ENCODE results near the gene CLIP1. TPM values are rescaled to one million over a fixed set of nuclear protein-coding genes. Genes with fewer than 3 reads are reported as not detected.
"Not testable (repeated sequence)": the region's sequence is repeated elsewhere in the genome, so short reads cannot be mapped to it uniquely, and the experiment has no call there.

CLIP1 gene
- total and polyA plus RNA-seq, 9 donors, result 16.2 to 71.5 (median 37.8) TPM

DNA sequence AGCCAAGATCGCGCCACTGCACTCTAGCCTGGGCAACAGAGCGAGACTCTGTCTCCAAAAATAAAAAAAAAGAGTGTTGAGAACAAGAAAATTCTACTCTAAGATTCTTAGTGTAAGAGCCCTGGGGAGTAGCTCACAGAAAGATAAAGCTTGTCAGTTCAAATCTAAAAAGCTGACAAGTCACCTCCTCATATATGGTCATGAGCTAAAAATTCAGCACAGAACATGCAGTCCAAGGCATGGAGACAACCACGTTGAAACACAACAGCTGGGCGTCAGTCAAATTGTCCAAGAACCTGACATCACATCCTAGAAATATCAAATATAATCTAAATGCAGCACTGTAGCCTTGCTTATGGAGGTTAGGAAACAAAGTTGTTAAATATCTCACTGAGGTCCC is 47.8 kb downstream of the CLIP1 start:
- H3K9me3 ChIP-seq, result no peaks in the 10 kb centered on the region
- H3K4me1 ChIP-seq (ENCODE audit: insufficient read depth), result no peaks in the 10 kb centered on the region
- no peak overlapping the region for H3K4me3 ChIP-seq
- H3K27ac ChIP-seq, result no peak overlapping the region
- TF ChIP-seq POLR2A (IDR thresholded peaks at IDR 0.05), result no peak
- TF ChIP-seq, protein P1, sequence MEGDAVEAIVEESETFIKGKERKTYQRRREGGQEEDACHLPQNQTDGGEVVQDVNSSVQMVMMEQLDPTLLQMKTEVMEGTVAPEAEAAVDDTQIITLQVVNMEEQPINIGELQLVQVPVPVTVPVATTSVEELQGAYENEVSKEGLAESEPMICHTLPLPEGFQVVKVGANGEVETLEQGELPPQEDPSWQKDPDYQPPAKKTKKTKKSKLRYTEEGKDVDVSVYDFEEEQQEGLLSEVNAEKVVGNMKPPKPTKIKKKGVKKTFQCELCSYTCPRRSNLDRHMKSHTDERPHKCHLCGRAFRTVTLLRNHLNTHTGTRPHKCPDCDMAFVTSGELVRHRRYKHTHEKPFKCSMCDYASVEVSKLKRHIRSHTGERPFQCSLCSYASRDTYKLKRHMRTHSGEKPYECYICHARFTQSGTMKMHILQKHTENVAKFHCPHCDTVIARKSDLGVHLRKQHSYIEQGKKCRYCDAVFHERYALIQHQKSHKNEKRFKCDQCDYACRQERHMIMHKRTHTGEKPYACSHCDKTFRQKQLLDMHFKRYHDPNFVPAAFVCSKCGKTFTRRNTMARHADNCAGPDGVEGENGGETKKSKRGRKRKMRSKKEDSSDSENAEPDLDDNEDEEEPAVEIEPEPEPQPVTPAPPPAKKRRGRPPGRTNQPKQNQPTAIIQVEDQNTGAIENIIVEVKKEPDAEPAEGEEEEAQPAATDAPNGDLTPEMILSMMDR (IDR thresholded peaks at IDR 0.05), result no peak
- TF ChIP-seq EP300 (IDR thresholded peaks at IDR 0.05), result no peak
- intact Hi-C loops (cut with DNase I), result no loop called here
- no peaks in the 10 kb centered on the region for H3K36me3 ChIP-seq
- H3K27me3 ChIP-seq, result no peaks in the 10 kb centered on the region
- WGBS, 3 donors, result 65 to 79% (median 77%) methylated on average over 5 of the region's 5 CpGs
- DNase-seq, result no peak

DNA sequence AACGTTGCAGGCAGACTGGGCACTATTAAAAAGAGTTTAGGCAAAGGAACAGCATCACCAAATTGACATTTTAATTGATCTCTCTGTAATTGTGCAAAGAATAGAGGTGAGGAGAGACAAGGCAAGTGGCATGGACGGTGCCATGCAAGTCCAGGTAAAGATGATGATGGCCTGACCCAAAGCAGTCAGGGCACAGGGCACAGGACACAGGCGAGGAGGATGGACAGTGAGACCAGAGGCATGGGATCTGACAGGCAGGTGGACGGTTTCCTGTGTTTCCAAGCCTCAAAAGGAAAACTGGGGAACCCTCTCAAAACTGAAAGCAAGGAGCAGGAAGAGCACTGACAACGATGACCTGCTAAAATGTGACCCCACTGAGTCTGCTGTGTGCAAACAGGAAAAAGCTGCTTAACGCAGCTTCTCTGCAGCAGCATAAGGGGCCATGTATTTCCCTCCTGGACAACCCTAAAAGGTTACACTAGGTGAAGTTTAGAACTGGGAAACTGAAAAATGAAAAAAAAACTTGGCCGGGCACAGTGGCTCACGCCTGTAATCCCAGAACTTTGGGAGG is 50.9 kb downstream of the CLIP1 start:
- H3K9me3 ChIP-seq, result no peaks in the 10 kb centered on the region
- DNase-seq, result no peak

DNA sequence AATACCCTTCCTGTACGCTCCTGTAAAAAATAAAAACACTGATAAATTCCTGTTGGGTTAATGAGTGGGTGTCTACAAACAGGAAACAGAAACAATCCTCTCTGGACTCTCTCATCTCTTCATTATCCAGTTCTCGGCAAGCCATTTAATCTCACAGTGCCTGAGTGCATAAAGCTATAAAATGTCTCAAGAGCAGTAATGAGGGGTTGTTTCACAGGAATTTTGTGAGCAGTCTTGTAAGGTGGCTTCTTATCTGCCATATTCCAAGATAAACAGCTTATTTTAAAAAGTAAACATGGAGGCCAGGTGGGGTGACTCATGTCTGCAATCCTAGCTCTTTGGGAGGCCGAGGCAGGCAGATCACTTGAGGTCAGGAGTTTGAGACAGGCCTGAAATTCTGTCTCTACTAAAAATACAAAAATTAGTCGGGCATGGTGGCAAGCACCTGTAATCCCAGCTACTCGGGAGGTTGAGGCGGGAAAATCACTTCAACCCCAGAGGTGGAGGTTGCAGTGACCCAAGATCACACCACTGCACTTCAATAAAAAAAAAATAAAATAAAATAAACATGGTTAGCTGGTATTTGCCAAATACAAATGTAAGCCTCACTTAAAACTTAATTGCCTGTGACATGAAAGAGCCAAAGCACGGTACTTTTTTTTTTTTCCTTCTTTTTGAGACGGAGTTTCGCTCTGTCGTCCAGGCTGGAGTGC is 54.0 kb downstream of the CLIP1 start:
- no peaks in the 10 kb centered on the region for H3K27me3 ChIP-seq
- H3K9me3 ChIP-seq, result no peaks in the 10 kb centered on the region
- H3K4me1 ChIP-seq (ENCODE audit: insufficient read depth), result peaks cover 9% of the 10 kb centered on the region
- intact Hi-C loops (cut with DNase I), result no loop called here
- 41 to 50% (median 44%) methylated on average over 10 of the region's 10 CpGs for WGBS, 3 donors
- H3K4me3 ChIP-seq, result no peak overlapping the region
- no peak for TF ChIP-seq EP300 (IDR thresholded peaks at IDR 0.05)
- TF ChIP-seq POLR2A (IDR thresholded peaks at IDR 0.05), result no peak
- TF ChIP-seq, protein P1 (IDR thresholded peaks at IDR 0.05), result no peak
- peak overlapping the region in 1 of 2 donors; percentile 1 for H3K27ac ChIP-seq
- DNase-seq, result no peak
- H3K36me3 ChIP-seq, result no peaks in the 10 kb centered on the region

More for the DNA sequence above, 50.9 kb downstream of the CLIP1 start:
- H3K27me3 ChIP-seq, result no peaks in the 10 kb centered on the region
- 66 to 74% (median 68%) methylated on average over 8 of the region's 8 CpGs for WGBS, 3 donors
- intact Hi-C loops (cut with DNase I), result no loop called here
- TF ChIP-seq EP300 (IDR thresholded peaks at IDR 0.05) (no peak), POLR2A (IDR thresholded peaks at IDR 0.05) (no peak)
- TF ChIP-seq, protein P1 (IDR thresholded peaks at IDR 0.05), result no peak
- no peaks in the 10 kb centered on the region for H3K36me3 ChIP-seq
- H3K4me3 ChIP-seq, result no peak overlapping the region
- H3K4me1 ChIP-seq (ENCODE audit: insufficient read depth), result peaks cover 6% of the 10 kb centered on the region
- no peak overlapping the region for H3K27ac ChIP-seq

DNA sequence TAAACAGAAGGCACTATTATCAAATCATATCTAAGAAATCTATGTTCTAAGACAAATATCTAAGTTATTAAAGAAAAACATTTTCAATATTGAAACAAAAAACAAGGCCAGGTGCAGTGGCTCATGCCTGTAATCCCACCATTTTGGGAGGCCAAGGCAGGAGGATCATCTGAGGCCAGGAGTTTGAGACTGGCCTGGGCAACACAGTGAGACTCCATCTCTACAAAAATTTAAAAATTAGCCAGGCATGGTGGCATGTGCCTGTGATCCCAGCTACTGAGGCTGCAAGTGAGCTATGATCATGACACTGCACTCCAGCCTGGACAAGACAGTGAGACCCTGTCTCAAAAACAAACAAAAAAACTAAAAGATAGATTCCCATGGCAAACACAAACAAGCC is 54.8 kb downstream of the CLIP1 start:
- H3K27me3 ChIP-seq; intact Hi-C loops (cut with DNase I); H3K9me3 ChIP-seq; H3K4me1 ChIP-seq (ENCODE audit: insufficient read depth); DNase-seq; H3K4me3 ChIP-seq; H3K36me3 ChIP-seq: not testable (repeated sequence)
- H3K27ac ChIP-seq, result peak overlapping the region in 1 of 2 donors; percentile 1

Data from ovary (tissue), 9 donors.